ENCODE results near the gene APBB1.

APBB1 gene

DNA sequence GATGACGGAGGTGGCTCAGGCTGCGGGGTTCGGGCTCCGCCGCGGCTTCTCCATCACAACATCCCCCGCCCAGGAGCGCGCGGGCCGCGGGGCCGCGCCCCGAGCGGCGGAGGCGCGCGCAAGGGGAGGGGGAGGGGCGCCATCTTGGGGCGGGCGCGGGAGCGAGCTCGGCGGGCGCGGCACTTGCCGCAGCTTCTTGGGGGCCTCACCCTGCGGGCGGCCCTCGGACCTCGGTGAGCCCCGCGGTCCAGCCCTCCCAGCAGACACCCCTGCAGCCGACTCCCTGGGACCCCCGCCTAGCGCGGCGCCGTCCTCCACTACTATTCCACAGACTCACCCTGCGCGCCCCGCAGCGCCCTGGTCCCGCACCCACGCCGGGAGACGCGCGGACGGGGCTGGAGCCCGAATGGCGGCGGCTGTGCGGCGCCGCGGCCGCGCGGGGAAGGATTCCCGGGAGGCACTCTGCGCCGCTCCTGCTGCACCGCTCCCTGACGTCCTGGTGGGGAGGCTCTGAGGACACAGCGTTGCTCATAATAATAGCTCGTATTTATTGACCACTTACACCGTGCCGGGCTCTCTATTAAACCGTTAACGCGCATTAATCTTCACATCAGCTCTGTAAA is at the start of gene APBB1:
Gene APBB1 (minus strand): TSS at position 86 of the 623 bp plus-strand sequence. CDS start 7,747 bp downstream, outside the sequence.
- TF ChIP-seq, protein P1, sequence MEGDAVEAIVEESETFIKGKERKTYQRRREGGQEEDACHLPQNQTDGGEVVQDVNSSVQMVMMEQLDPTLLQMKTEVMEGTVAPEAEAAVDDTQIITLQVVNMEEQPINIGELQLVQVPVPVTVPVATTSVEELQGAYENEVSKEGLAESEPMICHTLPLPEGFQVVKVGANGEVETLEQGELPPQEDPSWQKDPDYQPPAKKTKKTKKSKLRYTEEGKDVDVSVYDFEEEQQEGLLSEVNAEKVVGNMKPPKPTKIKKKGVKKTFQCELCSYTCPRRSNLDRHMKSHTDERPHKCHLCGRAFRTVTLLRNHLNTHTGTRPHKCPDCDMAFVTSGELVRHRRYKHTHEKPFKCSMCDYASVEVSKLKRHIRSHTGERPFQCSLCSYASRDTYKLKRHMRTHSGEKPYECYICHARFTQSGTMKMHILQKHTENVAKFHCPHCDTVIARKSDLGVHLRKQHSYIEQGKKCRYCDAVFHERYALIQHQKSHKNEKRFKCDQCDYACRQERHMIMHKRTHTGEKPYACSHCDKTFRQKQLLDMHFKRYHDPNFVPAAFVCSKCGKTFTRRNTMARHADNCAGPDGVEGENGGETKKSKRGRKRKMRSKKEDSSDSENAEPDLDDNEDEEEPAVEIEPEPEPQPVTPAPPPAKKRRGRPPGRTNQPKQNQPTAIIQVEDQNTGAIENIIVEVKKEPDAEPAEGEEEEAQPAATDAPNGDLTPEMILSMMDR (IDR thresholded peaks at IDR 0.05; ENCODE audit: low read depth, low read length, missing control alignments), result no peak
- DNase-seq (ENCODE audit: low read depth), result no peak
- in situ Hi-C loops (cut with HindIII; ENCODE audit: low sequenced_read_pairs), result no loop called here
- peak within 1 kb of the TSS; percentile 78 for H3K4me3 ChIP-seq (ENCODE audit: low read depth, low read length)

DNA sequence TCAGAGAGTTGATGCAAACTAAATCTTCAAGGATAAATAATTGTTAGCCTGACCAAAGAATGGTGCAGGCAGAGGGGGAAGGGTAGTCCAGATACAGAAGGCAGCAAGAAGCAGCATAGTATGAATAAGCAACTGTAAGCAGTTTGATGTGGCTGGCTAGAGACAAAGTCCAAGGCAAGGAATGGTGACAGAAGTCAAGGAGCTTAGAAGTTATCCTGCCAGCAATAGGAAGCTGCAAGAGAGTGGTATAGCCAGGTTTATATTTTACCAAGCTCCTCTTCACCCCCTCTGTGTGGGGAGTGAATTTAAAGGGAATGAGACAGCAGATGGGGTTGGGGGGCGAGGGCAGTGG is 40.2 kb upstream of the APBB1 start:
- no peak overlapping the region for H3K4me3 ChIP-seq (ENCODE audit: low read depth, low read length)
- TF ChIP-seq, protein P1 (IDR thresholded peaks at IDR 0.05; ENCODE audit: low read depth, low read length, missing control alignments), result no peak
- in situ Hi-C loops (cut with HindIII; ENCODE audit: low sequenced_read_pairs), result no loop called here
- no peak for DNase-seq (ENCODE audit: low read depth)

DNA sequence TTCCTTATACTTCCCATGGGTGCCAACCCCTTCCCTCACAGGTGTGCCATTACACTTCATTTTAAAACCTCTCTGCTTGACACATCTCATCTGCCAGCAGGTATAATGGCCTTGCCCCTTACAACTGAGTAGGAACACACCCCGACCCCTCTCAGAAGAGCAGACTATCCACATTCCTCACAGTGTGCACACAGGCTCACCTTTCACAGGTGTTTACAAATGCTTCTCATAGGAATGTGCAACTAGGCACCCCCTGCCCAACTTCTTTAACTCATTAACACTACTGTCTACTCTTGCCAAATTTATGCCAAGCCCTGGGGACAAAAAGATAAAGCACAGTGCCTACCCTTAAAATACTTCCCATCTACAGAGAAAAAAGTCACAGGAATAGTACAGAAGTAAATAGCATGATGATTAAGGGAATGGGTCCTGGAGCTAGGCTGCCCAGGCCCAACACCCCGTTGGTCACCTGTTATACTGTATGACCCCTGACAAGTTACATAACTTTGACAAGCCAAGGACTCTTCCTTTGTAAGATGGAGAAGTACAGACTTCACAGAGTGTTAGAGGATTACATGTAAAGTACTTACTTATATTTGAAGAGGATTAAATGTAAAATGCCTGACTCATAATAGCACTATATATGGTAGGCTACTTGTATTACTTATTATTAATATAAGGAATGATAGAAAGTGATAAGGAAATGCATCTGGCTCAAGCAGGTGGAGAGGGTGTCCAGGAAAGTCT is 39.6 kb upstream of the APBB1 start:
- in situ Hi-C loops (cut with HindIII; ENCODE audit: low sequenced_read_pairs), result no loop called here
- TF ChIP-seq, protein P1 (IDR thresholded peaks at IDR 0.05; ENCODE audit: low read depth, low read length, missing control alignments), result no peak
- H3K4me3 ChIP-seq (ENCODE audit: low read depth, low read length), result no peak overlapping the region
- no peak for DNase-seq (ENCODE audit: low read depth)

DNA sequence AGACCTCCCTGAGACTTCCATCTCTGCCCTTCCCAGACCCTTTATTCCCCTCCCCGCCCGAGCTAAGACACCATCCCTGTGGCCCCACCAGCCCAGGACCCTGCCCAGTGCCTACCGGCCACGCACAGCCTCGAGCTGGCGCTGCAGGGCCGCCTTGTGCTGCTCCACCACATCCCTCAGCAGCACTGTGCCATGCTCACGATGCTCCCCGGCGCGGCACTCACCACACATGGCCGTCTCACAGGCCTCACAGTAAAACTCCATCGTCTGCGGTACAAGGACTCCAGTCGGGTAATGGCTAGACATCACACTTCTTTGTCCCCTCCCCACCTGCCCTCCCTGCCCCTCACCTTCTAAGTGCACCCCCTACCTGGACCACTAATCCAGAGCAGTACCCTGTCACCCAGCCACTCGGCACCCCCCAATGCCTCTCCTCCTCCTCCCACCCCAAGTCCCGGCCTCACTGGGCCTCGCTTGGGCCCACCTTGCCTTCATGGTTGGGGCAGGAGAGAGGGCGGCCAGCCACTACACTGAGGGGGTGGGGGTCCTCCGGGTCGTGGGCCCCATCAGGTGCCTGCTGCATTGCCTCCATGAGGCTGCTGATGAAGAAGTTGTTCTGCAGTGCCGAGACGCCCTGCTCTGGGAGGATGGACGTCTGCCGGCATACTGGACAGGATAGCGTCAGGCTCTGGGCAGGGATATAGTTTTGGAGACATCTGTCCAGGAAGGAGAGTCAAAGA is 38.9 kb upstream of the APBB1 start:
- no peak overlapping the region for H3K4me3 ChIP-seq (ENCODE audit: low read depth, low read length)
- no peak for DNase-seq (ENCODE audit: low read depth)
- in situ Hi-C loops (cut with HindIII; ENCODE audit: low sequenced_read_pairs), result no loop called here
- TF ChIP-seq, protein P1 (IDR thresholded peaks at IDR 0.05; ENCODE audit: low read depth, low read length, missing control alignments), result no peak

DNA sequence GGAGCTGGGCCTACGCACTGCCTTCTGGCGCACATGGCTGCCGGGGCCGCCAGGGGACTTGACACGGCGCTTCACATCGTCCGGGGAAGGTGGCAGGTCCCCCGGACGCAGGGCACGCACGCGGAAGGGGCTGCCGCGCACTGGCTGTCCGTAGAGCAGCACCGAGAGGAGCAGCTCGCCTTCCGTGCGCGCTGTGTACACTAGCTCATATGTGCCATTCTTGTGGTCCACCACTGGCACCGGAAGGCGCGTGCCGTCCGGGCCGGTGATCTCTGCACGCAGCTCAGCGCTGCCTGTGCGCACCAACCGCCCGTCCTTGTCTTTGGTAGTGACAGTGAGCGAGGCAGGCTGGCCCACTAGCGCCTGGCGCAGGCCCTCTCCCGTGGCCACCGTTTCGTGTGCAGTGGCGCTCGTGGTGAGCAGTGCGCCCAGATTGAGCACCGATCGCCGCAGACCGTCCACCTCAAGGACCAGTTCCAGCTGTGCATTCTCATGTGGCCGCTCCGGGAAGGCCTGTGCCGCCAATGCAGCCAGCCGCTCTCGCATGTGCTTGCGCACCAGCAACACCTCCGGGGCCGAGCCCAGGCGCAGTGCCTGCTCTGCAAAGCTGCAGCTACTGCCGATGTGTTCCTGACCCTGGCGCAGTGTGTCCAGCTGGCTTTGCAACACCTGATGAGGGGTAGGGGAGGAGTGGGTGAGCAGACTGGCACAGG is 37.6 kb upstream of the APBB1 start:
- no peak for DNase-seq (ENCODE audit: low read depth)
- TF ChIP-seq, protein P1 (IDR thresholded peaks at IDR 0.05; ENCODE audit: low read depth, low read length, missing control alignments), result no peak
- in situ Hi-C loops (cut with HindIII; ENCODE audit: low sequenced_read_pairs), result no loop called here
- no peak overlapping the region for H3K4me3 ChIP-seq (ENCODE audit: low read depth, low read length)

DNA sequence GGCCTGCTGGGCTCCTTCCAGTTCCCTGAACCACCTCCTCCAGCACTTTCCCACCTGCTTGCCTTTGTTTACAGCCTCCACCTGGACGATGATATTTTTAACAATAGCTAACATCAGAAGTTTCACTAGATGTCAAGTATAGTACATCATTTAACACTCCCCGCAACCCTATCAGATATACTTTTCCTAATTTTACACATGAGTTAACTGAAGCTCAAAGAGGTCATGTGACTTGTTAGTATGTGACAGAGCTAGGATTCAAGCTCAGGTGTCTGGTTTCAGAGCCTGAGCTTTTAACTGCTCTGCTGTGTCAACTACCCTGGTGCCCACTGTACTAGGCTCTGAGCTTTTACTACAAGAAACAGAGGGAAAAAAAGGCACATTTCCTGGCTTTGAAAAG is 36.2 kb upstream of the APBB1 start:
- TF ChIP-seq, protein P1 (IDR thresholded peaks at IDR 0.05; ENCODE audit: low read depth, low read length, missing control alignments), result no peak
- H3K4me3 ChIP-seq (ENCODE audit: low read depth, low read length), result no peak overlapping the region
- in situ Hi-C loops (cut with HindIII; ENCODE audit: low sequenced_read_pairs), result no loop called here
- DNase-seq (ENCODE audit: low read depth), result no peak

All from astrocyte of the cerebellum (primary cell).